GM12878 (cell line): ENCODE measurements around the gene CCDC91. TPM values are rescaled to one million over a fixed set of nuclear protein-coding genes. Genes with fewer than 3 reads are reported as not detected.

Experiments used
- ATAC-seq: fragments of 200-7000 bp; cut with Tn5 transposase; 3 replicates; pipeline ENCODE4 v1.9.1; 2020; ENCODE audit warnings: mild to moderate bottlenecking, moderate library complexity
- BruUV-seq: library from RNA; stranded (reverse); fragments of 400-500 nt; replicated peaks from 2 replicates; lab custom pipeline; 2021; lab: Mats Ljungman, UMichigan
- CTCF ChIA-PET: fragments of 300-600 bp; sonication (Branson Sonifier 250); formaldehyde crosslinking; extraction: SDS; loops from one replicate; lab custom pipeline; 2021; ENCODE audit warnings: inconsistent platforms; lab: Yijun Ruan, JAX
- POLR2A ChIA-PET: fragments of 350-600 bp; formaldehyde crosslinking; extraction: SDS; loops from one replicate; lab custom pipeline; 2021; ENCODE audit warnings: inconsistent platforms; lab: Charles Lee
- RAD21 ChIA-PET: fragments of 300-600 bp; sonication (Branson Sonifier 250); formaldehyde crosslinking; loops from one replicate; lab custom pipeline; 2023; ENCODE audit warnings: antibody characterized with exemption; ENCODE audit not compliant: unreplicated experiment; lab: Charles Lee
- SMC1A ChIA-PET: fragments of 300-600 bp; sonication (Branson Sonifier 250); formaldehyde crosslinking; loops from one replicate; lab custom pipeline; 2023; ENCODE audit not compliant: unreplicated experiment, uncharacterized antibody; lab: Charles Lee
- DNase-seq: peaks from one replicate; pipeline ENCODE4 v3.0.0-alpha.2; 2011; ENCODE audit warnings: low read depth, low spot score
- FAIRE-seq: peaks from 3 replicates; lab custom pipeline; 2011; peaks lifted over from hg19 to GRCh38; lab: Jason Lieb, UNC
- H2AFZ ChIP-seq: 2 replicates; pipeline ENCODE4 v1.6.0; 2011; ENCODE audit warnings: low read depth, low read length, control low read depth; ENCODE audit not compliant: control insufficient read depth
- H3K27ac ChIP-seq: 2 replicates; pipeline ENCODE4 v1.5.1; 2011; ENCODE audit warnings: control low read depth; ENCODE audit not compliant: control insufficient read depth, insufficient read depth
- H3K27me3 ChIP-seq, 2 experiments: replicated peaks in 1 of 2; 2 replicates each; pipeline versions ENCODE4 v1.6.0 to v1.6.1; 2011; ENCODE audit warnings: low read length in 1 of 2; ENCODE audit not compliant: control insufficient read depth in 2 of 2, insufficient read depth in 2 of 2
- H3K36me3 ChIP-seq, 2 experiments: 2 replicates each; pipeline ENCODE4 v1.5.1; 2011; ENCODE audit warnings: low read length in 1 of 2; ENCODE audit not compliant: control insufficient read depth in 2 of 2, insufficient read depth in 2 of 2
- H3K4me1 ChIP-seq: 2 replicates; pipeline ENCODE4 v1.6.1; 2011; ENCODE audit warnings: mild to moderate bottlenecking, low read length, moderate library complexity, mixed read lengths; ENCODE audit not compliant: control insufficient read depth, insufficient read depth
- H3K4me2 ChIP-seq: 2 replicates; pipeline ENCODE4 v1.6.0; 2011; ENCODE audit warnings: control low read depth; ENCODE audit not compliant: control insufficient read depth, insufficient read depth
- H3K4me3 ChIP-seq: fragments of 200-600 bp; sonication (generic); 2 replicates; pipeline ENCODE4 v1.5.1; 2016
- H3K79me2 ChIP-seq: 2 replicates; pipeline ENCODE4 v1.6.0; 2011; ENCODE audit warnings: low read length; ENCODE audit not compliant: control insufficient read depth, insufficient read depth
- H3K9ac ChIP-seq: 2 replicates; pipeline ENCODE4 v1.8.0; 2011; ENCODE audit warnings: low read length, control low read depth, mixed read lengths; ENCODE audit not compliant: control insufficient read depth, insufficient read depth
- H3K9me3 ChIP-seq: replicated peaks from 3 replicates; pipeline ENCODE4 v1.5.1; 2011; ENCODE audit warnings: mild to moderate bottlenecking, low read length; ENCODE audit not compliant: control insufficient read depth, insufficient read depth
- H4K20me1 ChIP-seq: 2 replicates; pipeline ENCODE4 v1.6.0; 2011; ENCODE audit not compliant: control insufficient read depth, insufficient read depth
- ATF3 ChIP-seq: IDR thresholded peaks from 2 replicates; pipeline ENCODE4 v1.6.1; 2011; ENCODE audit warnings: low read depth, mild to moderate bottlenecking, low read length, moderate library complexity, borderline replicate concordance; ENCODE audit errors: extremely low read depth
- ATF7 ChIP-seq: fragments of 450-650 bp; IDR thresholded peaks from 2 replicates; pipeline ENCODE4 v1.6.1; 2016; ENCODE audit warnings: low read depth, mild to moderate bottlenecking
- BHLHE40 ChIP-seq, 2 experiments: fragments of 450-650 bp in 1 of 2; IDR thresholded peaks; 2 replicates each; pipeline ENCODE4 v1.6.1; 2011 to 2017; ENCODE audit warnings: low read depth in 2 of 2, borderline replicate concordance in 1 of 2, improper control_type of control experiment in 1 of 2, low read length in 1 of 2, mild to moderate bottlenecking in 1 of 2
- CREM ChIP-seq: IDR thresholded peaks from 2 replicates; pipeline ENCODE4 v1.6.1; 2014; ENCODE audit warnings: antibody characterized with exemption, low read depth
- E2F8 ChIP-seq: fragments of 450-650 bp; IDR thresholded peaks from 2 replicates; pipeline ENCODE4 v1.6.1; 2018; ENCODE audit warnings: mild to moderate bottlenecking, low read depth, moderate library complexity; ENCODE audit not compliant: partially characterized antibody
- EZH2 ChIP-seq: IDR thresholded peaks from 2 replicates; pipeline ENCODE4 v1.6.1; 2012; ENCODE audit warnings: low read depth, mild to moderate bottlenecking, control low read depth, inconsistent platforms, low read length, borderline replicate concordance; ENCODE audit not compliant: control insufficient read depth
- IRF4 ChIP-seq: IDR thresholded peaks from 2 replicates; pipeline ENCODE4 v1.6.1; 2011; ENCODE audit warnings: low read depth, low read length
- TAF1 ChIP-seq: IDR thresholded peaks from 2 replicates; pipeline ENCODE4 v1.6.1; 2011; ENCODE audit warnings: mild to moderate bottlenecking, low read depth, low read length, borderline replicate concordance
- TARDBP ChIP-seq: IDR thresholded peaks from 2 replicates; pipeline ENCODE4 v1.6.1; 2016; ENCODE audit warnings: borderline replicate concordance
- WGBS: methylation state at CpG from one replicate; pipeline ENCODE4 v1.1.6; 2016; ENCODE audit warnings: low lambda C conversion rate; ENCODE audit not compliant: insufficient replicate concordance, insufficient coverage; ENCODE audit errors: missing lambda C conversion rate; 5-methylcytosine and 5-hydroxymethylcytosine counted together
- in situ Hi-C: fragments of 300-500 bp; cut with MboI; formaldehyde crosslinking; loops from 9 replicates; pipeline ENCODE4 v1.14.3; 2018; ENCODE audit warnings: mixed read lengths
- intact Hi-C: fragments of 100-400 bp; cut with micrococcal nuclease; formaldehyde crosslinking; loops from one replicate; pipeline ENCODE4 v1.14.2; 2022; ENCODE audit not compliant: unreplicated experiment
- polyA plus RNA-seq, 11 experiments: library from polyadenylated mRNA; depleted of rRNA in 4 of 11; unstranded in 6 of 11; stranded (reverse) in 5 of 11; fragments of >200 nt; fragmentation: Nextera tagmentation in 4 of 11; fragmentation: Illumina TruSeq in 1 of 11; extraction: Ambion mirVana in 4 of 11; extraction: Trizol in 1 of 11; gene quantifications; 1 replicate in 1 of 11; 2 replicates in 10 of 11; pipeline versions ENCODE4 v1.2.1 to v1.2.3, GENCODE V29; 2011 to 2016; ENCODE audit warnings: inconsistent platforms in 2 of 11, missing spikeins in 2 of 11, low read depth in 1 of 11
- total RNA-seq, 4 experiments: library from RNA; depleted of rRNA in 3 of 4; stranded (reverse); fragments of >200 nt in 3 of 4; fragmentation: Illumina TruSeq in 1 of 4; extraction: Trizol in 1 of 4; gene quantifications; 2 replicates each; pipeline versions ENCODE4 v1.2.1 to v1.2.3, GENCODE V29; 2013 to 2021

The CCDC91 gene
- total and polyA plus RNA-seq, 10 of the 15 experiments (the other 5 are each of a cell fraction or from before 2014, with no cell fraction given): 6.1 to 24.9 (median 16.5) TPM

GRCh38 chr12:28543021-28543890, 353.0 kb downstream of the CCDC91 start (continued):
- TF ChIP-seq ATF7 (peak; percentile 36), BHLHE40 (IDR thresholded peaks at IDR 0.05; ENCODE audit: borderline replicate concordance in 1 of 2, low read depth in 2 of 2, low read length in 1 of 2) (peak in 1 of 2 experiments; percentile 13; a peak in 1 of 4 replicates)
- TF ChIP-seq, all 136 proteins: peak for 12

- no peak for ATAC-seq
- POLR2A ChIA-PET: no interaction called here
- no peaks in the 10 kb centered on the region for H3K4me1 ChIP-seq
- H3K27ac ChIP-seq: no peak overlapping the region
- BruUV-seq: no TSS peak
- intact Hi-C loops (no loop called here), in situ Hi-C loops (no loop called here)
- TF ChIP-seq TAF1 (no peak), ATF3 (no peak), CREM (no peak), TARDBP (no peak), EZH2 (no peak), IRF4 (no peak), E2F8 (no peak)
- RAD21 ChIA-PET: no interaction called here
- no peaks in the 10 kb centered on the region for H3K79me2 ChIP-seq
- FAIRE-seq: no peak
- H4K20me1 ChIP-seq: no peaks in the 10 kb centered on the region
- no peak for DNase-seq
- no peaks in the 10 kb centered on the region for H3K9me3 ChIP-seq
- no peak overlapping the region for H2AFZ ChIP-seq
- no peaks in the 10 kb centered on the region for H3K36me3 ChIP-seq
- H3K9ac ChIP-seq: no peak overlapping the region
- WGBS: 94% methylated on average over 4 of the region's 4 CpGs
- CTCF ChIA-PET: no interaction called here
- no peak overlapping the region for H3K4me2 ChIP-seq
- no peaks in the 10 kb centered on the region for H3K27me3 ChIP-seq
- no peak overlapping the region for H3K4me3 ChIP-seq
- SMC1A ChIA-PET: interaction anchor here (1.2 kb wide), 1 partner anchor 14 kb away, joined by 3 read pairs; no protein-coding TSS in a partner anchor
Measured at GRCh38 chr12:28550757-28551704, 360.8 kb downstream of the CCDC91 start.
